GM21515 (cell line): ENCODE measurements around the gene IRAK3.
"Not testable (repeated sequence)": the region's sequence is repeated elsewhere in the genome, so short reads cannot be mapped to it uniquely, and the experiment has no call there.

Experiments used
- ATAC-seq: cut with Tn5 transposase; IDR thresholded peaks from one replicate; pipeline ENCODE4 v1.9.1; 2021; ENCODE audit not compliant: unreplicated experiment

The IRAK3 gene

DNA sequence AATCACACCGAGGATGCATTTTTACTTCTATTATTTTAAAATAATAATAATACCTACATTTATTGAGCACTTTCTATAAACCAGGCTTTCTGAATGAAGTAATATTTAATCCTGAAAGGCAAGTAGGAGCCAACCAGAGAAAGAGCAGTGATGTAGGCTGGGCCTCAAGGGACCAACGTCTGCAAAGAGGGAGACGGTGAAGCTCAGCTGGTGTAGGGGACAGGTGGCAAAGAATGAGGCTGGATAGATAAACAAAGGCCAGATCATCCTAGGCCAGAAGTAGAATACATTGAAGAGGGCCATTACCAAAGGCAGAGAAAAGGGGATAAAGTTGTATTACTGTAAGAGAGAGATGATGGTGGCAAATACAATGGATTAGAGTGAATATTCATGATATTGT, 18.4 kb upstream of the IRAK3 start:
- no peak for ATAC-seq

DNA sequence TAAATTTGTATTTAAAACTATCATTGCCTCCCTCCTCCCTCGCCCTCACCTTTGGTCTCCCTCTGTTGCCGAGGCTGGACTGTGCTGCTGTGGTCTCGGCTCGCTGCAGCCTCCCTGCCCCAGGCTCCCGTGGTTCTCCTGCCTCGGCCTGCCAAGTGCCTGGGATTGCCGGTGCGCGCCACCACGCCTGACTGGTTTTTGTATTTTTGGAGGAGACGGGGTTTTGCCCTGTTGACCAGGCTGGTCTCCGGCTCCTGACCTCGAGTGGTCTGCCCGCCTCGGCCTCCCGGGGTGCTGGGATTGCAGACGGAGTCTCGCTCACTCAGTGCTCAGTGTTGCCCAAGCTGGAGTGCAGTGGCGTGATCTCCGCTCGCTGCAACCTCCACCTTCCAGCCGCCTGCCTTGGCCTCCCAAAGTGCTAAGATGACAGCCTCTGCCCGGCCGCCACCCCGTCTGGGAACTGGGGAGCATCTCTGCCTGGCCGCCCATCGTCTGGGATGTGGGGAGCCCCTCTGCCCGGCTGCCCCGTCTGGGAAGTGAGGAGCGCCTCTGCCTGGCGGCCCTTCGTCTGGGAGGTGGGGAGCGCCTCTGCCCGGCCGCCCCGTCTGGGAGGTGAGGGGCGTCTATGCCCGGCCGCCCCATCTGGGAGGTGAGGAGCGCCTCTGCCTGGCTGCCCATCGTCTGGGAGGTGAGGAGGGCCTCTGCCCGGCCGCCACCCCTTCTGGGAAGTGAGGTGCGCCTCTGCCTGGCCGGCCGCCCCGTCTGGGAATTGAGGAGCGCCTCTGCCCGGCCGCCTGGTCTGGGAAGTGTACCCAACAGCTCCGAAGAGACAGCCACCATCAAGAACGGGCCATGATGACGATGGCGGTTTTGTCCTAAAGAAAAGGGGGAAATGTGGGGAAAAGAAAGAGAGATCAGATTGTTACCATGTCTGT, 14.4 kb upstream of the IRAK3 start:
- ATAC-seq: not testable (repeated sequence)

DNA sequence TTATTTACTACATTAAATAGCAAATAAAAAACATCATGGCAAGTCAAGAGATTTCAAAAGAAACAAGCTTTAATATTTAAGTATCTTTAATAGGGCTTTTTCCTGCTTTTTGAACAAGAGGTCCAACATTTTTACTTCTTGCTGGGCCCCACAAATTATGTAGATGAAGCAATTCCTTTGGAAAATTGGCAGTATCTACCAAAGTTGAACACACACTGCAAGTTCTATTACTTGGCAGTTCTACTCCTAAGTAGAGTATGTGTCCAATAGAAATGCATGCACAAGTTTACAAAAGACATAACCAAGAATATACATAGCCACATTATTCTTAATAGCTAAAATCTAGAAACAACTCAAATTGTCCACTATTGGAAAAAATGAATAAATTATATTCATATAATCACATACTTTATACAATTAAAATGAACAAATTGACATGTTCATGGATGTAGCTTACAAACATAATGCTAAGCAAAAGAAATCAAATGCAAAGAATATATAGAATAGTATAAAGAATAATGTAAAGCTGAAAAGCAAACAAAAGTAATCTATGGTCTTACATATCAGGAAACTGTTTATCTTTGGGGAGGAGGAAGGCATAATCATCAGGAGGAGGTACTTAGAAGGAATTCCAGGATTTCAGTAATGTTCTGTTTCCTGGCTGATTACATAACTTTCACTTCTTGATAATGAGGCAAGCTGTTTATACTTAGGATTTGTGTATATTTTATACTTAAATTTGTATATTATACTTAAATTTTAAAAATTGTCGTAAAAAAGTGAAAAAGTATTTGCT, 12.7 kb upstream of the IRAK3 start:
- ATAC-seq: no peak

DNA sequence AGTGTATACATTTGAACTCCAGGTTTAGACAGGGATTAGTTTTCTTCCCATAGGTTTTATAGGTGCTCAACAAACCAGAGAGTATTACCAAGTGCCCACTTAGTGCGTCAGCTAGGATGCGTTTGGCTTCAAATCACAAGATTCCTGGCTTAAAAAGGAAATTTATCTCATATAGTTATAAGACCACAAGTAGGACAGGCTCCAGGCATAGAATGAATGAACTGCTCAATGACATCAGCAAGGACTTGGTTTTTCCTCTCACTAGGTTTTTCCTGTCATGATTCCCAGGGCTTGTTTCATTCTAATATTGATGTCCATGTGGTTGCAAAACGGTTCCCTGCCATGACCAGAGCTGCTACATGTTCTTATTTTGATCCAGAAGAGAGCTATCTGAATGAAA, 6.1 kb upstream of the IRAK3 start:
- no peak for ATAC-seq

DNA sequence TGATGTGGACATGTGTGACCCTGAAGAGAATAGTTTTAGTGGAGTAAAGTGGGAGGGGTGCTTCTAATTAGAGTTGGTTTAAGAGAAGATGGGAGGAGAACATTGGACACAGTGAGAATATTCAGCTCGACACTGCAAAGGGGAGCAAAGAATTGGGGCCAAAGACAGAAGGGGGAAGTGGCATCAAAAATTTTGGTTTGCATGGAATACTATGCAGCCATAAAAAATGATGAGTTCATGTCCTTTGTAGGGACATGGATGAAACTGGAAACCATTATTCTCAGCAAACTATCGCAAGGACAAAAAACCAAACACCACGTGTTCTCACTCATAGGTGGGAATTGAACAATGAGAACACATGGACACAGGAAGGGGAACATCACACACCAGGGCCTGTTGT, 4.2 kb upstream of the IRAK3 start:
- not testable (repeated sequence) for ATAC-seq

DNA sequence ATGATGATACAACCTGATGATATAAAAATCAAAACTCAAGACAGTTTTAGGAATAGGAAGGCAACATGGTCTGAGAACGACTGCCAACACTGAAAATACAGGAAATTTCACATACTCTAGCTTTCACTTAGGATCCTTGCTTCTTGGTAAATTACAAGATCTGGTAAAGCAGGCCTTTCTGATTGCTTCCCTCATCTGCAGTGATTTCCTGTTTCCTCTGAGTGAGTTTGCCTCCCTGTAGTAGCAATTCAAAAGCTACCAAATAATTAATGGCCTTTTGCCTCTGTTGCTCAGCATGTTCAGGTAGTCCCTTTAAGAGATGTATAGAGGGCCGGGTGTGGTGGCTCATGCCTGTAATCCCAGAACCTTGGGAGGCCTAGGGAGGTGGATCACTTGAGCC, 2.0 kb upstream of the IRAK3 start:
- ATAC-seq: no peak

DNA sequence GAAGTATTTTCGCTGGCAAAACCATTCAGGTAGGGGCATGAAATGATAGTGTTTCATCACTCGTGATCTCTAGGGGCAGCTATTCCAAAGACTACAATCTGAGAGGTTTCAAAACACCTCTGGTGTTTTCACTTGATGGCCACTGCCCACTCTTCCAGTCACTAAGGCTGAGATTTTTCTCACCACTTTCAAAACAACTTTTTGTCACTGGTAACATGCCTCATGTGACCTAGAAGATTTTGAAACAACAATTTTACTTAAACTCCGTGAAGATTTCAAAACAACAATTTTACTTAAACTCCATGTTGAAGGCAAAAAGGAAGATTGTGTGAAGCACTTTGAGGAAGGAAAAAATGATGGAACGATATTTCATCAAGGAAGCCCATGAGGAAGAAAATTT, 1.2 kb upstream of the IRAK3 start:
- no peak for ATAC-seq

DNA sequence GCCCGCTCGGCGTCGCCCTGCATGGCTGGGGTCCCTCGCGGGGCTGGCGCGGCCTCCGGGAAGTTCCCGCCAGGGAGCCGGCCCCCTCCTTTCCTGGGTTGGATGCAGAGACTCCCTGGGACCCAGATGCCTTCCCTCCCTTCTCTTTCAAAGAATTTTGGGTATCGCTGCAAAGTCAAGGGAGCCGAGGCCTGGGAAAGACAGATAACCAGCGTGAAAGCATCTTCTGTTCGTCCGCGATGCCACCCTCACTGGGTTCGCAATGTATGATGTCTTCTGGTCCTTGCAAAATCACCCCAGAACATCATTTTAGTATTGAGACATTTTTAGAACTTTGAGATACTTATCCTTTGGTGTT, 451 bp downstream of the IRAK3 start:
- ATAC-seq: no peak

DNA sequence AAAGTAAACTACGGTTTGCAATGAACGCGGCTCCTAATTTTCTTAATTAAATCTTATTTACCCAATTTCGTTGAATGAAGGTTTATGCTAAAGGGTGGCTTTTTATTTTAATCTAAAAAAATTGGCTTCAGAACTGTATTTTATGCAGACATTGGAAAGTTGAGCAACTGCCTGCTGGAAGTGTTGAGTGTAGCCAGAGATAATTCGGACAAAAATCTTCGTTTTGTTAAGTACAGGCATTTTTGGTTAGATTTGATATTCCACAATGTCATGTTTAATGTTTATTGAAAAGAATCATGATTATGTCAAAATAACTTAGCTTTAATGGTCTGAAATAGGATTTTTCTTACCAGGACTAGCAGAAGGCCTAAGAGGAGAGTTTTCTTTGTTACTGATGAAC, 875 bp downstream of the IRAK3 start:
- no peak for ATAC-seq

DNA sequence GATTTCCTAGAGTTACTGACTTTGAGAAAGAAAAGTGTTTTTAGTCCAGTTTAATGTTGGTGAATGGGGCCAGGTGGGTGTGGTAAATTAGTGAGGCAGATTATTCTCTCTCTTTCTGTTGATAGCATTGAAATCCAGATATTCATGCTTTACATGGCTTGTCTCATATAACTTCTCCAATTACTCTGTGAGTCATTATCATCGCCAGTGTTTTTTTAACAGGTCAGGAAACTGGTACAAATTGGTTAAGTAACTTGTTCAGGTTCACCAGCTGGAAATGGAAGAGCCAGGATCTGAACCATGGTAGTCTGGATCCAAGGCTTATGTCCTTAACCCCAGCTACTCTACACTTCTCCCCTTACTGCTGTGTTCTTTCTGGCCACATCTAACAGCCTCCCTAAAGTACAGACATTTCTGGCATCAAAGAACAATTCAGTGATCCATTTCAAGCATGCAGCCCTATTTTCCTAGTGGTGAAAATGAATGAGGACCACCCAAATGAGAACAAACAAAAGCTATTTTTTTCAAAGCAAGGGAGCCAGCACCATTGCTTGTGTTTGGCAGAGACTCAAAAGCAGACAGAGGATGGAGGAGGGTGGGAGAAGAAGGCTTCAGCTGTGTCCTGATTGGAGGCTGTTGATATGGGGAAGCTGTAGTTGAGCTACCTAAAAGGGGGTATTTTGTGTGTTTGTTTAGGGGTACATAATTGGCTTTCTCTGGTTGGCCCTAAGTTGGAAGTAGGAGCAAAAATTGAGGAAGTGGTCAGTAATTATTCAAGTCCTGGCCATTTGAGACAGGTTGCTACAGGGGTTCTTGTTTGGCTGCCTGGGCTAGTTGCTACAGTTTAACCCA, 1.7 kb downstream of the IRAK3 start:
- no peak for ATAC-seq

DNA sequence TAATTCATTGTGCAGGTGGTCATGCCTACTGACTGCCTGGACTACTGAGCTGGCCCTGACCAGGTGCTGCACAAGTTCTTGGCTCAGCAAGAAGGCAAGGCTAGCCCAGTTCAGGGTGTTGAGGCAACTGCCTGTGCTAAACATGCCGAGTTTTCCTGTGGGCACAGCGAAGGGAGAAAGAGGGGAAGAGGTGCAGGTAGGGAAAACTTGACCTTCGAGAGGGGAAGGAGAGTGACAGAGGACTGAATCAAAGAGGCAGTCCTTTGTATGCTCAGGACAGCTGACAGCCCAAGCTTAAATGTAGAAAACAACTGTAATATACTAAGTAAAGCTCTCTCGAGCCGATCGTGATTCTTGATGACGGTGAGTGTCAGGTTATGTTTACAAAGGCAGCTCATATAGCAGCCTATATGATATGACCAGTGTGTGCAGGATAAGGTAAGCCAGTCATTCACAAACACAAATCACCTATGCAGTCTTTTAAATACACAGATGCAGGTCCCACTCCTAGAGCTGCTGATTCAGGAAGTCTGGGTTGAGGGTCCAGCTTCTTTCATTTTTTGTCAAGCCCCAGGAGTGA, 2.6 kb downstream of the IRAK3 start:
- no peak for ATAC-seq

DNA sequence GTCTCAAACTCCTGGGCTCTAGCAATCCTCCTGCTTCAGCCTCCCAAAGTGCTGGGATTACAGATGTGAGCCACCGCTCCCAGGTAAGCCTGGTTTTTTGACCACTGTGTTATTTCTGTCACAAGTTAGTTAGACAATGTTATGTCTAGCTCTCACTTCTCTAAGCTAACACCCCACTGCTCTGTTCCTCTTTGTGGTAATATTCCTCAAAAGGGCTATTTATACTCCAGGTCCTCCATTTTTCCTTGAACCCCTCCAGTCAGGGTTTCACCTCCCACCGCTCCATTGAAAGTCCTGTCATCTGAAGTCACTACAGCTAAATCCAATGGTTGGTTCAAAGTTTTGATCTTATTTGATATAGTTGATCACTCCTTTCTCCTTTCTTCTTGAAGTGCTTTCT, 5.1 kb downstream of the IRAK3 start:
- no peak for ATAC-seq

DNA sequence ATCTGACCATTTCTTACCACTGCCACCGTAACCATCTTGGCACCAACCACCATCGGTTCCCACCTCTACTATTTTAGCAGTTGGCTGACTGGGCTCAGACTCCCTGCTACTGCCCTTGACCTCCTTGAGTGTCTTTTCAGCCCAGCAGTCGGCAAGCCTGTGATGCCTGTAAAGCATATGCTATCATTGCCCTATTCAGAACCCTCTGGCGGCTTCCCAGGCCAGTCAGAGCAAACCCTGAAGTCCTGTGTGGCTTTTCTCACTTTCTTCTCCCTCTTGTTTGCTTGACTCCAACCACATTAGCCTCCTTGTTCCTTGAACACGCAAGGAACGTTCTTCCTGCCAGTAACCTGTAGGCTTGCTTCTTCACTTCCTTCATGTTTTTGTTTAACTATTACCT, 6.2 kb downstream of the IRAK3 start:
- no peak for ATAC-seq

DNA sequence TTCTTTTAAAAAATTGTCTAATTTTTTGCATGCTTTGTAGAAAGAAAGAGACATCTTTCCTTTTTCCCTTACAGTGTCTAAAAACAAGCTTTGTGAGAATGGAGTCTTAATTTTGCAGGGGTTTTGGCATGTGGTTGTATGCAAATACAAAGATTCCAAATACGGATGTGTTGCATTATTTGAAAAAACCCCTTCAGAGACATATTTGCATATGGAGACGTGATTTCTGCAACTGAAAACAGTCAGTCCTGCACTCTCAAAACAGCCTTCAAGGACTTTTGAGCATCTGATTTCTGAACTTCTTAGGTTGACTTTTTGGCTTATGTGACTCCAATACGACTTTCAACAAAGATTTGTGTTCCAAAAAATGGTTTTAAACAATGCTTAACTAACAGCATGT, 7.8 kb downstream of the IRAK3 start:
- ATAC-seq: peak; percentile 91

DNA sequence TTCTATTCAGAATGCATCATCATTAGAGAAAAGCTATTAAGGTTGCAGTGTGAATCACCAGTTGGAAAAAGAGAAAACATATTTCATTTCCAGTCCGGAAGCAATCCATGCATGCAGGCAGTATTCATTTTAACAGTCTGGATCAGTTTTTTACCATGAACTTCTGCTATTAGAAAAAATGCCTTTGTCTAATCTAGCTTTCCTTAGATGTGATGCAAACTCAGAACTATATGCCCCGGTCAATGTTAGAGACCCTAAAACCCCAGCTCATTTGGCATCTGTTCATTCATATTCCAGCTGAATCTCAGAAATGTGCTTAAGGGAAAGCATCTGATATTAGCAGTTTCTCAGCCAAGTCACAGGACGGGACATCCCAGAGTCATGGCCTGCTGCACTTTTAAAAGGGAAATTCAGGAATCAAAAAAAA, 8.5 kb downstream of the IRAK3 start:
- ATAC-seq: no peak

DNA sequence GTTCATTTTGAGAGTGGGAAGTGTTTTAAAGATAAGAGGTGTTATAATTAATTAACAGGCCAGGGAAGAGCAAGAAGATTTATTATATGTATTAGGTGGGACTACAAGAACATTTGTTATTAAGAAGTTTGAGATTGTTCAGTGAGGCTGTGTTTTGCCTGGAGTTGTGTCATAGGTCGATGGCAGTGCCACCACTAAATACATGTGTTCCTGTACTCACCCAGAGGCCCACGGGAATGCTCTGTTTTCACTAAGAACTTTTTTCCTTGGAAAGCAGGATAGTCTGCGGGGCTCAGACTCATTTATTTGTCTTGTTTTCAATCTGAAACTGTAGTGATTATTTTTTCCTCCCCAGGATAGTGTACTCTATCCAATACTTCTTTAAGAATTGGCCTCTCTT, 10.1 kb downstream of the IRAK3 start:
- ATAC-seq: no peak

DNA sequence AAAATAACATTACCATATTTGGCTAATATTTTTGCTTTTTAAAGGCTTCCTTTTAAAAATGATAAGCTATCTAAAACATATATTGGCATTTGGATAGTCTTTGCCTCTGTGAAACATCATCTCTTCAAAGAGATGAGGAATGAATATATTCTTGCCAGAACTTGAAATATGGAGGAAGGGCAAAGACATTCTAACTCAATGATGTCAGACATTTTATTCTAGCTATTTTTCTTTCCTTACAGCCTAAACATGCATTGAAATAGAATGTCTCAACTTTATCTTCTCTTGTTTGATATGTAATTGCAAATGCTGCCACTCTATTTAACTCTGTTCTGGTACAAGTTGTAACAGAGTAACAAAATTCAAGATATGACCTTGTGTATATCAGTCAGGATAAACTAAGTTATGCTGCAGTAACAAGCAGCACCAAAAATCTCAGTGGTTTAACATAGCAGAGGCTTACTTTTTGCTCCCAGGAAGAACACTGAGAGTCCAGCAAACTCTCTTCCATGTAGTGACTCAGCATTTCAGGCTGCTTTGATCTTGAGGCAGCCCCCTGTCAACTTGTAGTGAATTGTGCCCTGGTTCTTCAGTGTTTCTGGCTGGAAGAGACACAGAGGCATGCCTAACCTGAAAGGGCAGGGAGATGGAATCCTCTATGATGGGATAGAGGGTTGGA, 11.0 kb downstream of the IRAK3 start:
- ATAC-seq: no peak

DNA sequence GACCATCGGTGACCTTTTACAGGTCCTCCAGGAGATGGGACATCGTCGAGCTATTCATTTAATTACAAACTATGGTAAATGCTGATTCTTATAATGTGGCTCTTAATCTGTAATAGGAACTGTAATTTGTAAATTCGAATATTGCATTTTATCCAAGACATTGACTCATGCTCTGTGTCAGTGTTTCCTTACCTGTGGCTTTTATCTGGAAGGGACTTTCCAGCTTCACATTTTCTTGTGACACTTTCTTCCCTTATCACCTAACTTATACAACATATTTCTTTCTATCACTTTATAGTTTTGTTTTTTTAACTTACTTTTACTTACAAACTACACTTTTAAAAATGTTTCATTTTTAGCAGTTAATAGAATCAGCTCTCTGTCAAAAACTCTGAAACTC, 14.8 kb downstream of the IRAK3 start:
- no peak for ATAC-seq

DNA sequence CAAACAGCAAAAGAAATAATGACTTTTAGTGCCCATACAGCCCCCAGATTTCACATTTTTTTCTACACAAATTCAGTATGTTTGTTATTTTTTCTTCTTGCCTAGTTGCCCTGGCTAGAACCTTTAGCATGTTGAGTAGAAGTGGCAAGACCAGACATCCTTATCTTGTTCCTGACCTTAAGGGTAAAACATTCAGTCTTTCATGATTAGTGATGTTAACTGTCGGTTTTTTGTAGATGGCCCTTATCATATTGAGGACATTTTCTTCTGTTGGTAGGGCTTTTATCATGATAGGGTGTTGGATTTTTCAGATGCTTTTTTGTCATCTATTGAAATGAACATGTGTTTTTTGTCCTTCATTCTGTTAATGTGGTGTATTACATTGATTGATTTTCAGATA, 17.1 kb downstream of the IRAK3 start:
- no peak for ATAC-seq

DNA sequence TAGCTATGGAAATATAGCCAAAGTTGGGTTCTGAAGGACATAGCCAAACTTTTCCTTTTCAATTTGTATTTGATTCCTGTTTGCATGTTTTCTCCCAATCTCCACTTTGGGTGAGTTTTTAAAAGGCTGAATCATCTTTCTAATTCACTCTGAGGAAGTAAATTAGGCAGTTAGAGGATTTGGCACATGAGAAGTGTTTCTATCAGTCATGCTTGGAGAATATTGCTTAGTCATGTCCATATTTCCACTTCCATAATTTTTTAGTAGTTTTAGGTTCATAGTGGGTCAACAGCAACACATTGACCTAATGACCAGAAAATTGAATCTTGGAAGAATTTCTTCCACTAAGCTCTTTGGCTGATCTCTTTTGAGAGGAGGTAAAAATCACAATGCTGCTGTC, 21.8 kb downstream of the IRAK3 start:
- ATAC-seq: no peak
